HG03097 (cell line): ENCODE measurements around the gene TLE4.

Experiments used
- ATAC-seq: cut with Tn5 transposase; IDR thresholded peaks from one replicate; pipeline ENCODE4 v1.9.1; 2021; ENCODE audit not compliant: unreplicated experiment, low FRiP score

TLE4 gene

GRCh38 chr9:79684711-79685575, 113.2 kb downstream of the TLE4 start:
- no peak for ATAC-seq

DNA sequence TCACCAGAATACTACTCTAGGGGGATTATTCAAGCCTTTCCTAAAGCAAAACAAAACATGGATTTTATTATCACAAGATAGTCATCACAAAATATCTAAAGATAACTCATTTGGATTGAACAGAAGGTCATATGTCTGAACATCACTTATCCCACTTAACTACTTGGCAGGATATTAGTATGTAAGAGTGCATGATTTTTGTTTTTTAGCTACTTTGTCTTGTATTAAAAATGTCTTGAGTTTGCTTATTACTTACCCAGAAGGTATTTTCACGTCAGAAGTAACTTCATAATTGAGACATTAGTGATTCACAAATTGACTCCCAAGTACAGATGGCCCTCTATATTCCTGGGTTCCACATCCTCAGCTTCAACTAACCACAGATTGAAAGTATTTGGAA, 113.8 kb downstream of the TLE4 start:
- ATAC-seq, result no peak

- ATAC-seq, result peak; percentile 7
Measured at GRCh38 chr9:79686381-79687130, 114.8 kb downstream of the TLE4 start.

DNA sequence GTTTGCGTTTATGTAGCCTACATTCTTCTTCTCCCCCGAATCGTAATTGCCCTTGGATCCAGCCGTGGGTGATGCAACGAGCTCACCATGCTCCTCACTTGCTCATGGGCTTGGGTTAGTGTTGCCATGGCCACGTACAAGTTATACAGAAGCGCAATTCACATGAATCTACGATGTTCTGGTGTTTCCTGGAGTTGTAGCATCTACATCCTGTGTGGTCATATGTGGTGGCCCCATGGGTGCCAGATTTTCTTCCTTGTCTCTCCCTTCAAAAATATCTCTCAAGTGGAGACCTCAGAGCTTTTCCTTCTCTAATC, 115.3 kb downstream of the TLE4 start:
- ATAC-seq, result peak; percentile 87

DNA sequence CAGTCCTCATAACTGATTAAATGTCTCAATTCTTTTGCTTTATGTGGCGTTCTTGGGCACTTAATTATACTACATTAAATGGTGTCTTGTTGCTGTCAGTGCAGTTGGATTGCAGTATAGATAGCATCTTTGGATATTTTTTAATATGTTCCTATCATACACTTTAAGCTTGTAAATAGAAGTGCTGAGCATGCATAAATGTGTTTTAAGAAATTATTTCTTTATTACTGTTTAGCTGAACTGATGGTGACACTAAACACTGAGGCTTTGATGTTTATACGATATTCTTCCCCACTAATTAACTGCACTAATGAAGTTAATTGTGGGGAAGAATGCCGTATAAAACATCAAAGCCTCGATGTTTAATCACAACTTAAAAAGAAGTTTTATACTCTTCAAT, 116.6 kb downstream of the TLE4 start:
- no peak for ATAC-seq

- ATAC-seq, result no peak
Measured at GRCh38 chr9:79689576-79689975, 117.8 kb downstream of the TLE4 start.

- ATAC-seq, result no peak
Measured at GRCh38 chr9:79691496-79691895, 119.7 kb downstream of the TLE4 start.

- ATAC-seq, result no peak
Measured at GRCh38 chr9:79692857-79693571, 121.2 kb downstream of the TLE4 start.

- no peak for ATAC-seq
Measured at GRCh38 chr9:79693750-79694149, 122.0 kb downstream of the TLE4 start.

- ATAC-seq, result no peak
Measured at GRCh38 chr9:79694208-79694607, 122.4 kb downstream of the TLE4 start.

DNA sequence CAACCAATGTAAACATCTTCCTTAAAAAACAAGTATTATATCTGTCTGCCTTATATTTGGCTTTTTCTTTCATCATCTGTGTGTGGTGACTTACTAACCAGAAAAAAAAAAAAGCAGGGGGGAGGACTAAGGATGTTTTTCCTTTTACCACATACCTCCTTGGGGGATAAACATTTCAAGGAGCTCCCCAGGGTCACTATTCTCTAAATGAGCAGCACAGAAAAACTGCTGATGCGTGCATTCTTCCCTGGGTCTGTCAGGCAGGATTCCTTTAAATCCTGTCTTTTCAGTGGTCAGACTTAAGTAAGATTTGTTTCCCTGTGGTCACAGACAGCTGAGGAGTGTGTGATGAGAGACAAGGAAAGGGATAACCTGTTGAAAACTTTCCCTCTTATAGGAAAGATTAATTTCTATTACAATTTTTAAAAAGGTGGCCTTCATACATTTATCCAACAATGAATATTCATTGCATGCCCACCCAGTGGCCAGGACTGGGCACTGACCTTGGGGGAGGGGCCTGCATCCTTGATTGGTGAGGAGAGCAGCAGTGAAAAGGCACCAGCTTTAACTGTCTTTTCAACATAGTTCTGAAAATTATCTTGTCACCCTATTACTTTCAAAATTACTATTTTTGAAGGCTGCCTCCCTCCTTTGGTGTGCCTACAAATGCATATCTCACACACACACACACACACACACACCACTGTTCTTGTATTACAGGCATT, 123.1 kb downstream of the TLE4 start:
- ATAC-seq, result no peak

- ATAC-seq, result no peak
Measured at GRCh38 chr9:79695531-79696175, 123.9 kb downstream of the TLE4 start.

GRCh38 chr9:79698967-79699366, 127.2 kb downstream of the TLE4 start:
- no peak for ATAC-seq

GRCh38 chr9:79699479-79699878, 127.7 kb downstream of the TLE4 start:
- no peak for ATAC-seq

DNA sequence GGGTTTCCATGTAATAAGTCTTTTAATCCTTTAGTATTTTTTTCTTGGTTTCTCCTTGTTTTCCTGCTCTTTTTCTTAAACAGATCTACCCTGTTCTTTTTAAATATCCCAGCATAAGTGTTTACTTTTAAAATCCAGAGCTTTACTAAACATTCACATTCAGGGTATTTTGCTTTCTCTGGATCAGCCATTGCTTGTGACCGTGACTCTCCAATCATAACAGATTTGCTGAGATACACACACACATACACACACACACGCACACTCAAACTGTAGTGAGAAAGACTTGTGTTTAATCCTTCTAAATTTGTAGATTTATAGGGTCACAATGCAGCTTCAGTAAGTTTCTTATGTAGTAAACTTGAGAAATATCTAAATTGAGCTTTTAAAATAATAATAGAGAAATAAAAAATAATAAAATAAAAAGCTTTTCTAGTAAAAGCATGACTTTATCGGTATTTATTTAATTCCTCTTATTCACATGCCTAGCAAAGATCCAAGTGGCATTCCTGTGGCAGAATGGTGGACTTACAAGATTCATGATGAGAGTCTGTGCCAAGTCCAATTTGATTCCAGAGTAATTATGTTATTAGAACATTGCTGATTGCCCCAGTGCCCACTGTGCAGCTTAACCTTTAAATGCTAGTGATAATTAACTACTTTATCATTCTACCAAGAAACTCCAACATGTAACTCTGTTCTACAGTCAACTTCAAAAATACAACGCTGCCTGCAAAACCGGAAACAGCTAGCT, 129.0 kb downstream of the TLE4 start:
- ATAC-seq, result no peak

- ATAC-seq, result no peak
Measured at GRCh38 chr9:79701651-79702050, 129.9 kb downstream of the TLE4 start.

- no peak for ATAC-seq
Measured at GRCh38 chr9:79705704-79706103, 133.9 kb downstream of the TLE4 start.

DNA sequence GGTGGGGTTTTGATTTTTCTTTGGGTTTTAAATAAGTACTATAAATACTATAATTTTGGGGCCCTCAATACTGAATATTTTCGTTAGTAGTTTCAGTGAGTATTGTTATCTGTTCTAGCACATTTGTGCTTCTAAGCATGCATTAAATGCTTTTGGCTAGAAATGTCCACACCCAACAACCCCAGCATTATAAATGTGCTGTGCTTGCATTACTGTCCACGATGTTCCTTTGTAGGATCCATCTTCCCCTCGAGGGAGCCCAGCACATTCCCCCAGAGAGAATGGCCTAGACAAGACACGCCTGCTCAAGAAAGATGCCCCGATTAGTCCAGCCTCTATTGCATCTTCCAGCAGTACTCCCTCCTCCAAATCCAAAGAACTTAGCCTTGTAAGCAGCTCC, 134.7 kb downstream of the TLE4 start:
- no peak for ATAC-seq

DNA sequence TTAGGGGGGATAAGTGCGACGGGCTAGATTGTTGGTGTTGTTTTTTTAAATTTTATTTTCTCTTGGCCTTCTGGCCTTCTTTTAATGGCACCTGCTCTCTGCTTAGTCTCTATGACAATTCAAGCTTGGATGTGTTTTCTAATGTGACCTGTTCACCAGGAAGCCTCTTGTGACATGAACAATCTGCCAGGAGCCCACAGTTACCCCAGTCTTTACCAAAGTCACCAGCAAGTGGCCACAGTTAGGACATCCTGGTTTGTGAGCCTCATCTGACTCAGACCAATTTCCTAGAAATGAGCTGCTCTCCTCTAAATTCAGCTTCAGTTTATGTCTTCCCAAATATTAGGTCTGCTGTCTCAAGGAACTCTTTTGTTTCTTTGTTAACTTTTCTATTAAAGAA, 135.8 kb downstream of the TLE4 start:
- ATAC-seq, result no peak

DNA sequence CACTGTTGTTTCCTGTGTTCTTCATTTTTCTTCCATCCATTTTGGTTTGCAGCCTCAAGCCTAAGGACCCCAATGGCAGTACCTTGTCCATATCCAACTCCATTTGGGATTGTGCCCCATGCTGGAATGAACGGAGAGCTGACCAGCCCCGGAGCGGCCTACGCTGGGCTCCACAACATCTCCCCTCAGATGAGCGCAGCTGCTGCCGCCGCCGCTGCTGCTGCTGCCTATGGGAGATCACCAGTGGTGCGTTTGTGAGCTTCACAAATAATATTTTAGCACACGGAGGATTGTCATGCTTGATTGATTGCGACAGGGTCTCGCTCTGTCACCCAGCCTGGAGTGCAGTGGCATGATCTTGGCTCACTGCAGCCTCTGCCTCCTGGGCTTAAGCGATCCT, 136.8 kb downstream of the TLE4 start:
- ATAC-seq, result no peak
